ENCODE data around the gene TIPRL. TPM values are rescaled to one million over a fixed set of nuclear protein-coding genes. Genes with fewer than 3 reads are reported as not detected.

TIPRL gene
- total and polyA plus RNA-seq, 12 donors: 9.3 to 59.3 (median 28.3) TPM

DNA sequence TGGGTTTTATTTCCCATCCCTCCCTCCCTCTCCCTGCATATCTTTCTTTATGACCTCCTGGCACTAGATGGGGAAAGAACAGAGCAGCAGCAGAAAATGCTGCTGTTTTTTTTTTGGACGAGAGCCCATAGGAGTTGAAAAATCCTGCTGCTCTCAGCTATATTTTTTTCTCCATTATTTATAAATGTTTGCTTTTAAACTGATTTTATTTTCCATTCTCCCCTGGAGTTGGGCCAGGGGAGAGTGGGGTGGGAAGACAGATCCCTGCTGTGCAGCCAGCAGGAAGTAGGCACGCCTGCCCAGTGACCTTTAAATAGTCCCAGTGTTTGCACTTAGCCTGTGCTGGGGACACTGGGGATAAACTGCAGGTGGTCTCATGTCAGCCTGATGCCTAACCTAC is 64.4 kb downstream of the TIPRL start:
- 47 to 60% (median 57%) methylated on average over 2 of the region's 2 CpGs for WGBS, 4 donors
- H3K36me3 ChIP-seq (replicated peaks in 1 of 2): peaks cover 0 to 8% of the 10 kb centered on the region in 2 donors
- TF ChIP-seq, protein P1, sequence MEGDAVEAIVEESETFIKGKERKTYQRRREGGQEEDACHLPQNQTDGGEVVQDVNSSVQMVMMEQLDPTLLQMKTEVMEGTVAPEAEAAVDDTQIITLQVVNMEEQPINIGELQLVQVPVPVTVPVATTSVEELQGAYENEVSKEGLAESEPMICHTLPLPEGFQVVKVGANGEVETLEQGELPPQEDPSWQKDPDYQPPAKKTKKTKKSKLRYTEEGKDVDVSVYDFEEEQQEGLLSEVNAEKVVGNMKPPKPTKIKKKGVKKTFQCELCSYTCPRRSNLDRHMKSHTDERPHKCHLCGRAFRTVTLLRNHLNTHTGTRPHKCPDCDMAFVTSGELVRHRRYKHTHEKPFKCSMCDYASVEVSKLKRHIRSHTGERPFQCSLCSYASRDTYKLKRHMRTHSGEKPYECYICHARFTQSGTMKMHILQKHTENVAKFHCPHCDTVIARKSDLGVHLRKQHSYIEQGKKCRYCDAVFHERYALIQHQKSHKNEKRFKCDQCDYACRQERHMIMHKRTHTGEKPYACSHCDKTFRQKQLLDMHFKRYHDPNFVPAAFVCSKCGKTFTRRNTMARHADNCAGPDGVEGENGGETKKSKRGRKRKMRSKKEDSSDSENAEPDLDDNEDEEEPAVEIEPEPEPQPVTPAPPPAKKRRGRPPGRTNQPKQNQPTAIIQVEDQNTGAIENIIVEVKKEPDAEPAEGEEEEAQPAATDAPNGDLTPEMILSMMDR (IDR thresholded peaks at IDR 0.05): no peak
- no peak for TF ChIP-seq POLR2A (IDR thresholded peaks at IDR 0.05)
- H3K4me1 ChIP-seq (replicated peaks in 1 of 2): peaks cover 3 to 13% of the 10 kb centered on the region in 2 donors
- DNase-seq: peak in 5 of 7 donors; percentile 16 to 66 (median 34)
- no peak overlapping the region for H3K4me3 ChIP-seq
- peak overlapping the region in 3 of 5 donors; percentile 24 to 82 (median 55) for H3K27ac ChIP-seq
- no peaks in the 10 kb centered on the region for H3K27me3 ChIP-seq
- no peaks in the 10 kb centered on the region for H3K9me3 ChIP-seq (replicated peaks in 1 of 3)
- intact Hi-C loops (cut with DNase I): no loop called here

DNA sequence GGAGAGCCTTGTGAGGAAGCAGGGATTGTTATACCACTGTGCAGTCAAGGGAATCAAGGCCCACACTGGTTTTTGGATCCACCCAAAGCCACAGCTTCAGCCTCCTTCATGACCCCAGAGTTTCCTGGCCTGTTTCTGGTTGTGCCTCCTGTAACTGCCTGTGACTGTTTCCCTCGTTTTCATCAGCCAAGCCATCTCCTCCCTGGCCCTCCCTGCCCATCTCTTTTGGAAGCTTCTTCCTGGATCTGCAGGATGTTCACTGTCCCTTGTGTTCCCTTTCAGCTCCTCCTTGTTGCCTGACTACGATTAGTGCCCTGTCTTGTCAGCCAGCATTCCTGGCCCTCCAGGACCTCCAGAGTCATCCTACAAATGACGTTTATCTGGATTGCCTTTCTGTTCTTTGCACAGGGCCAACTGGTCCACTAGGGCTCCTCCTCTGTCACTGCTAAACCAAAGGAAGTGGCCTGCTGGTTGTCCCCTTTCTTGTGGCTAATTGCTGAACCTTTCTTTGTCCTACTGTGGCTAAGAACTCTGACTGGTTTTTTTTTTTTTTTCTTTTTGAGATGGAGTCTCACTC is 65.0 kb downstream of the TIPRL start:
- H3K27me3 ChIP-seq: no peaks in the 10 kb centered on the region
- H3K4me3 ChIP-seq: no peak overlapping the region
- peak in 5 of 7 donors; percentile 11 to 64 (median 27) for DNase-seq
- TF ChIP-seq POLR2A (IDR thresholded peaks at IDR 0.05): no peak
- TF ChIP-seq, protein P1 (IDR thresholded peaks at IDR 0.05): no peak
- no peaks in the 10 kb centered on the region for H3K9me3 ChIP-seq (replicated peaks in 1 of 3)
- WGBS, 4 donors: 44 to 69% (median 57%) methylated on average over 3 of the region's 3 CpGs
- H3K27ac ChIP-seq: peak overlapping the region in 4 of 5 donors; percentile 24 to 82 (median 46)
- intact Hi-C loops (cut with DNase I): no loop called here
- peaks cover 0 to 8% of the 10 kb centered on the region in 2 donors for H3K36me3 ChIP-seq (replicated peaks in 1 of 2)
- peaks cover 3 to 13% of the 10 kb centered on the region in 2 donors for H3K4me1 ChIP-seq (replicated peaks in 1 of 2)

DNA sequence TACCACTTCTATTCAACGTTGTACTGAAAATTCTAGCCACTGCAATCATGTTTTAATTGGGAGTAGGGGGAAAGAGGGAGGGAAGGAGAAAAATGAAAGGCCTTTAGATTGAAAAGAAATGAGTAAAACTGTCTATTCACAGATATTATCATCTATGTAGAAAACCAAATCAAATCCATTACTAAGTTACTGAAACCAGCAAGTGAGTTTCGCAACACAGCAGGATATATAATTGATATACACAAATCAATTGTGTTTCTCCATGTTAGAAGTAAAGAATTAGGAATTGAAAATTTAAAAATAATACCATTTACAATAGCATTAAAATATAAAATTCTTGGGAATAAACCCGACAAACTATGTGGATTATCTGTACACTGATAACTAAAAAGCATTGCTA is 66.3 kb downstream of the TIPRL start:
- Histone ChIP-seq H3K4me1 (replicated peaks in 1 of 2) (peaks cover 3 to 17% of the 10 kb centered on the region in 2 donors), H3K27ac (no peak overlapping the region), H3K4me3 (no peak overlapping the region), H3K9me3 (replicated peaks in 1 of 3) (no peaks in the 10 kb centered on the region), H3K27me3 (no peaks in the 10 kb centered on the region), H3K36me3 (replicated peaks in 1 of 2) (peaks cover 0 to 12% of the 10 kb centered on the region in 2 donors)
- no peak for DNase-seq
- 93 to 96% (median 95%) methylated on average over 3 of the region's 3 CpGs for WGBS, 4 donors
- TF ChIP-seq POLR2A (IDR thresholded peaks at IDR 0.05): no peak
- TF ChIP-seq, protein P1 (IDR thresholded peaks at IDR 0.05): no peak
- intact Hi-C loops (cut with DNase I): no loop called here

DNA sequence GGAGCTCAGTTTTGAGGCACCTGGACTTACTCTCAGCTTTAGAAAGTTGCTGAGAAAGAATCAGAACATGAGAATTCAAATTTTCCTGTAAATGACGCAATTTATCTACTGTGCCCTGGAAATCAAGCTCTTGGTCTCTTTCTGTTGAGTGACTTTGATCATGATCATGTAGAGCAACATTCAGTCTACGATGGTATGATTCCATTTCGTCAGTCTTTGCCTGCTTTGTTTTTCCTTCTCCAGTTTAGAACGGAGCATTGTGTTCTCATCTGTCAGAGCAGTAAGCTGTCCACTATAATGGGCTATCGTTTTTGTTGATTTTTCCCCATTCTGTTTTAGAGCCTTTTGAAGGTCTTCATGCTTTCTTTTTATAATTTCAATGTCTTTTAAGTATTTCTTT is 67.7 kb downstream of the TIPRL start:
- intact Hi-C loops (cut with DNase I): no loop called here
- Histone ChIP-seq H3K27me3 (no peaks in the 10 kb centered on the region), H3K27ac (no peak overlapping the region), H3K9me3 (replicated peaks in 1 of 3) (no peaks in the 10 kb centered on the region), H3K4me1 (replicated peaks in 1 of 2) (peaks cover 3 to 21% of the 10 kb centered on the region in 2 donors), H3K4me3 (no peak overlapping the region), H3K36me3 (replicated peaks in 1 of 2) (peaks cover 0 to 20% of the 10 kb centered on the region in 2 donors)
- WGBS, 4 donors: 78 to 85% (median 80%) methylated on average over 5 of the region's 5 CpGs
- DNase-seq: no peak
- TF ChIP-seq, protein P1 (IDR thresholded peaks at IDR 0.05): no peak
- no peak for TF ChIP-seq POLR2A (IDR thresholded peaks at IDR 0.05)

Small RNAs within 50 kb of the gene (small RNA-seq; reads per million reads assigned to genes)
- 0 reads per million in 2 donors for gene AL021397.1

Other genes with a start within 250 kb of the TIPRL start
- gene DCAF6, start 242.3 kb upstream of the TIPRL start, total RNA-seq: 100 to 1,000 TPM in 4 of 9 donors, 10 to 100 TPM in 5; 57.8 to 160 (median 98.8) TPM
- 10 to 100 TPM; 46.4 to 88.0 (median 50.9) TPM for gene DCAF6, start 242.3 kb upstream of the TIPRL start, polyA plus RNA-seq
- 100 to 1,000 TPM in 6 of 9 donors, 10 to 100 TPM in 3; 68.3 to 186 (median 113) TPM for gene MPC2, start 241.9 kb upstream of the TIPRL start, total RNA-seq
- 100 to 1,000 TPM in 1 of 3 donors, 10 to 100 TPM in 2; 50.0 to 173 (median 84.4) TPM for gene MPC2, start 241.9 kb upstream of the TIPRL start, polyA plus RNA-seq
- gene GPR161, start 42.0 kb upstream of the TIPRL start, total RNA-seq: 1 to 10 TPM; 1.9 to 4.8 (median 3.3) TPM
- 1 to 10 TPM in 2 of 3 donors, under 1 TPM in 1; 0.75 to 1.9 (median 1.9) TPM for gene GPR161, start 42.0 kb upstream of the TIPRL start, polyA plus RNA-seq
- 10 to 100 TPM; 24.7 to 69.9 (median 39.2) TPM for gene SFT2D2, start 47.0 kb downstream of the TIPRL start, total RNA-seq
- 1 to 10 TPM; 3.5 to 9.4 (median 4.1) TPM for gene SFT2D2, start 47.0 kb downstream of the TIPRL start, polyA plus RNA-seq
- 1 to 10 TPM in 4 of 9 donors, under 1 TPM in 4, not detected in 1; 0.35 to 1.7 (median 0.95) TPM for gene TBX19, start 101.9 kb downstream of the TIPRL start, total RNA-seq
- 1 to 10 TPM in 2 of 3 donors, under 1 TPM in 1; 0.70 to 2.2 (median 1.2) TPM for gene TBX19, start 101.9 kb downstream of the TIPRL start, polyA plus RNA-seq